ENCODE data around the gene HIVEP3. TPM values are rescaled to one million over a fixed set of nuclear protein-coding genes. Genes with fewer than 3 reads are reported as not detected.

HIVEP3 gene
- total RNA-seq, 1 experiment from 2014 or later: 11.0 TPM

- Histone ChIP-seq H3K4me1 (replicated peaks; ENCODE audit: insufficient read depth) (no peaks in the 10 kb centered on the region), H3K79me2 (ENCODE audit: low read depth) (no peaks in the 10 kb centered on the region), H2AFZ (no peak overlapping the region), H3K9me3 (ENCODE audit: insufficient read depth, low read depth) (no peaks in the 10 kb centered on the region), H3K27ac (no peak overlapping the region), H3K4me3 (no peak overlapping the region), H3K27me3 (ENCODE audit: insufficient read depth, low read depth) (no peaks in the 10 kb centered on the region), H4K20me1 (ENCODE audit: insufficient read depth) (no peaks in the 10 kb centered on the region), H3K9me2 (ENCODE audit: insufficient read depth) (no peaks in the 10 kb centered on the region; the same call in 1 of the 2 replicates), H3K4me2 (no peak overlapping the region), H3K36me3 (ENCODE audit: low read depth) (no peaks in the 10 kb centered on the region), H3F3A (ENCODE audit: insufficient read depth, low read depth) (no peaks in the 10 kb centered on the region)
- POLR2A ChIA-PET (ENCODE audit: unreplicated experiment): no interaction called here
- TF ChIP-seq CTCF (conservative IDR thresholded peaks at IDR 0.05) (no peak), EZH2 (IDR thresholded peaks at IDR 0.05; ENCODE audit: low read depth) (no peak)
- intact Hi-C loops (cut with micrococcal nuclease; ENCODE audit: unreplicated experiment): no loop called here
- CTCF ChIA-PET: interaction anchor here (0.6 kb wide), 1 partner anchor 63 kb away, joined by 4 read pairs; no protein-coding TSS in a partner anchor
- no peak for DNase-seq
- no TSS peak for BruUV-seq (replicated peaks)
Observed at GRCh38 chr1:41724926-41725325, 193.8 kb downstream of the HIVEP3 start.

GRCh38 chr1:41724248-41724647 lies 194.5 kb downstream of the HIVEP3 start:
- no peaks in the 10 kb centered on the region for H3K9me3 ChIP-seq (ENCODE audit: insufficient read depth, low read depth)
- H4K20me1 ChIP-seq (ENCODE audit: insufficient read depth): no peaks in the 10 kb centered on the region
- no peaks in the 10 kb centered on the region for H3F3A ChIP-seq (ENCODE audit: insufficient read depth, low read depth)
- H3K9me2 ChIP-seq (ENCODE audit: insufficient read depth): no peaks in the 10 kb centered on the region; the same call in 1 of the 2 replicates
- BruUV-seq (replicated peaks): no TSS peak
- DNase-seq: no peak
- ChIA-PET POLR2A (ENCODE audit: unreplicated experiment) (no interaction called here), CTCF (no interaction called here)
- H3K79me2 ChIP-seq (ENCODE audit: low read depth): no peaks in the 10 kb centered on the region
- H3K27me3 ChIP-seq (ENCODE audit: insufficient read depth, low read depth): no peaks in the 10 kb centered on the region
- TF ChIP-seq CTCF (conservative IDR thresholded peaks at IDR 0.05): no peak
- no peak for TF ChIP-seq EZH2 (IDR thresholded peaks at IDR 0.05; ENCODE audit: low read depth)
- no peaks in the 10 kb centered on the region for H3K4me1 ChIP-seq (replicated peaks; ENCODE audit: insufficient read depth)
- H3K4me2 ChIP-seq: no peak overlapping the region
- no peak overlapping the region for H3K4me3 ChIP-seq
- no peaks in the 10 kb centered on the region for H3K36me3 ChIP-seq (ENCODE audit: low read depth)
- H2AFZ ChIP-seq: no peak overlapping the region
- no peak overlapping the region for H3K27ac ChIP-seq
- intact Hi-C loops (cut with micrococcal nuclease; ENCODE audit: unreplicated experiment): no loop called here

- no peaks in the 10 kb centered on the region for H3K79me2 ChIP-seq (ENCODE audit: low read depth)
- no peaks in the 10 kb centered on the region for H3K4me1 ChIP-seq (replicated peaks; ENCODE audit: insufficient read depth)
- no peaks in the 10 kb centered on the region for H3K36me3 ChIP-seq (ENCODE audit: low read depth)
- DNase-seq: no peak
- no peaks in the 10 kb centered on the region; the same call in 1 of the 2 replicates for H3K9me2 ChIP-seq (ENCODE audit: insufficient read depth)
- H3F3A ChIP-seq (ENCODE audit: insufficient read depth, low read depth): no peaks in the 10 kb centered on the region
- ChIA-PET CTCF (no interaction called here), POLR2A (ENCODE audit: unreplicated experiment) (no interaction called here)
- TF ChIP-seq EZH2 (IDR thresholded peaks at IDR 0.05; ENCODE audit: low read depth) (no peak), CTCF (conservative IDR thresholded peaks at IDR 0.05) (no peak)
- BruUV-seq (replicated peaks): no TSS peak
- H3K27ac ChIP-seq: no peak overlapping the region
- no peaks in the 10 kb centered on the region for H3K9me3 ChIP-seq (ENCODE audit: insufficient read depth, low read depth)
- no peaks in the 10 kb centered on the region for H4K20me1 ChIP-seq (ENCODE audit: insufficient read depth)
- no peak overlapping the region for H3K4me2 ChIP-seq
- no peaks in the 10 kb centered on the region for H3K27me3 ChIP-seq (ENCODE audit: insufficient read depth, low read depth)
- H3K4me3 ChIP-seq: no peak overlapping the region
- intact Hi-C loops (cut with micrococcal nuclease; ENCODE audit: unreplicated experiment): no loop called here
- no peak overlapping the region for H2AFZ ChIP-seq
Observed at GRCh38 chr1:41723786-41724185, 194.9 kb downstream of the HIVEP3 start.
